GM18858 (cell line): ENCODE data around the gene NAALADL2.
"Not testable (repeated sequence)": the region's sequence is repeated elsewhere in the genome, so short reads cannot be mapped to it uniquely, and the experiment has no call there.

ENCODE experiments used
- ATAC-seq: cut with Tn5 transposase; IDR thresholded peaks from one replicate; pipeline ENCODE4 v1.9.1; 2021; ENCODE audit not compliant: unreplicated experiment

Gene NAALADL2

GRCh38 chr3:175460849-175461399, 601.8 kb downstream of the NAALADL2 start:
- not testable (repeated sequence) for ATAC-seq

- no peak for ATAC-seq
These were observed 605.2 kb downstream of the NAALADL2 start for GRCh38 chr3:175464362-175464761.

GRCh38 chr3:175469124-175469523, 610.0 kb downstream of the NAALADL2 start:
- no peak for ATAC-seq

GRCh38 chr3:175475765-175476164, 616.6 kb downstream of the NAALADL2 start:
- no peak for ATAC-seq

- ATAC-seq: no peak
These were observed 617.4 kb downstream of the NAALADL2 start for GRCh38 chr3:175476489-175476888.

GRCh38 chr3:175477651-175478224, 618.6 kb downstream of the NAALADL2 start:
- peak; percentile 97 for ATAC-seq

GRCh38 chr3:175478301-175478700, 619.2 kb downstream of the NAALADL2 start:
- no peak for ATAC-seq

- no peak for ATAC-seq
These were observed 620.0 kb downstream of the NAALADL2 start for GRCh38 chr3:175479175-175479574.

GRCh38 chr3:175479800-175480199, 620.7 kb downstream of the NAALADL2 start:
- ATAC-seq: no peak

- peak; percentile 31 for ATAC-seq
These were observed 625.5 kb downstream of the NAALADL2 start for GRCh38 chr3:175484666-175485065.

- ATAC-seq: no peak
These were observed 626.3 kb downstream of the NAALADL2 start for GRCh38 chr3:175485436-175485835.

- ATAC-seq: peak; percentile 54
These were observed 627.1 kb downstream of the NAALADL2 start for GRCh38 chr3:175486255-175486654.

- peak; percentile 72 for ATAC-seq
These were observed 630.3 kb downstream of the NAALADL2 start for GRCh38 chr3:175489406-175489805.

GRCh38 chr3:175493301-175493700, 634.2 kb downstream of the NAALADL2 start:
- no peak for ATAC-seq

GRCh38 chr3:175495331-175495730, 636.2 kb downstream of the NAALADL2 start:
- ATAC-seq: peak; percentile 83

GRCh38 chr3:175502155-175502554, 643.0 kb downstream of the NAALADL2 start:
- ATAC-seq: no peak

- no peak for ATAC-seq
These were observed 652.2 kb downstream of the NAALADL2 start for GRCh38 chr3:175511219-175511785.

GRCh38 chr3:175512700-175513099, 653.6 kb downstream of the NAALADL2 start:
- ATAC-seq: no peak

- ATAC-seq: peak; percentile 78
These were observed 659.3 kb downstream of the NAALADL2 start for GRCh38 chr3:175518459-175518858.

GRCh38 chr3:175521406-175521805, 662.3 kb downstream of the NAALADL2 start:
- no peak for ATAC-seq

- no peak for ATAC-seq
These were observed 667.1 kb downstream of the NAALADL2 start for GRCh38 chr3:175526191-175526590.

- ATAC-seq: no peak
These were observed 667.6 kb downstream of the NAALADL2 start for GRCh38 chr3:175526609-175527280.
